ENCODE data around the gene UTS2.

The UTS2 gene

DNA sequence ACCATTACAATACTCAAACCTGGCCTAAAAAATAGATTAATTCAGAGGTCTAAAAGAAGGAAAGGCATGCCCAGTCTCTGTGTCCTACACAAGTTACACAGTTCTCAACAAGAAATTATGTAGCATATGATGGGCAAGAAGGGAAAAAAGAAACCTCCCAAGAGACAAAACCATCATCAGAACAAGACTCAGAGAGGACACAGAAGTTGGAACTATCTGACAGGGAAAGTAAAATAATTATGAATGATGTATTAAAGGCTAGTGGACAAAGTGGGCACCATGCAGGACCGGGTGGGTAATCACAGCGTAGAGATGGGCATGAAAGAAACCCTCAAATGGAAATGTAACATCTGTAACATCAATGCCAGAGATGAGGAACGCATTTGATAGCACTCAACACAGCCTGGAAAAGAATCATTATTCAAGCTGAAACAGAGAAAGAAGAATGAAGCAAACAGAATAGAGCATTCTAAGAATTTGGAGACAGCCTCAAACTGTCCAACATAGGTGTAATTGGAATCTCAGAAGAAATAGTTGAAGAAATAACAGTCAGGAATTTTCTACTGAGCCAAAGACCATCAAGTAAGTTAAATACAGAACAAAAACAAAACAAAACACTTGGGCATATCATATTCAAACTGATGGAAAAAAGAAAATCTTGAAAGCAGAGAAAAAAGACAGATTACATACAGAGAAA lies 39.0 kb downstream of the UTS2 start:
- Histone ChIP-seq H3K4me3 (ENCODE audit: low read length in 2 of 2) (no peak overlapping the region), H3K27ac (ENCODE audit: low read length) (no peak overlapping the region), H3K9me3 (ENCODE audit: control insufficient read depth in 2 of 2, low read length in 2 of 2) (peaks cover 0 to 6% of the 10 kb centered on the region in 2 donors), H3K9ac (ENCODE audit: low read length in 2 of 2) (no peak overlapping the region), H3K36me3 (ENCODE audit: control insufficient read depth in 2 of 2, insufficient read depth in 2 of 2, low read length in 2 of 2) (peaks cover 49 to 56% of the 10 kb centered on the region in 2 donors), H3K27me3 (ENCODE audit: control insufficient read depth in 1 of 2, insufficient read depth in 2 of 2, low read length in 2 of 2) (no peaks in the 10 kb centered on the region), H3K4me1 (ENCODE audit: control insufficient read depth, insufficient read depth, low read length) (no peaks in the 10 kb centered on the region)

DNA sequence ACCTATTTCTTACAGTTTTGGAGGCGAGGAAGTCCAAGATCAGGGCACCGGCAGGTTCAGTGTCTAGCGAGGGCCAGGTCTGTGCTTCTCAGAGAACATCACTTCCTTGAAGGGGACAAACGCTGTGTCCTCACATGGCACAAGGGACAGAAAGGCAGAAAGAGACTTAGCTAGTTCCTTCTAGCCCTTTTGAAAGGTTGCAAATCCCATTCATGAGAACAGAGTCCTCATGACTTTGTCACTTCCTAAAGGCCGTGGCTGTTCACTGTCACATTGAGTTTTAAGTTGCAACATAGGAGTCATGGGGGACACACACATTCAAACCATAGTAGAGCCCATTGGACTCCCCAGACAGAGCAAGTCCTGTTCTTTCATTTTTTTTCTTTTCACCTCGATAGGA lies 41.4 kb downstream of the UTS2 start:
- peaks cover 0 to 6% of the 10 kb centered on the region in 2 donors for H3K9me3 ChIP-seq (ENCODE audit: control insufficient read depth in 2 of 2, low read length in 2 of 2)
- no peak overlapping the region for H3K27ac ChIP-seq (ENCODE audit: low read length)
- no peaks in the 10 kb centered on the region for H3K27me3 ChIP-seq (ENCODE audit: control insufficient read depth in 1 of 2, insufficient read depth in 2 of 2, low read length in 2 of 2)
- H3K9ac ChIP-seq (ENCODE audit: low read length in 2 of 2) = no peak overlapping the region
- H3K4me3 ChIP-seq (ENCODE audit: low read length in 2 of 2) = no peak overlapping the region
- peaks cover 54 to 55% of the 10 kb centered on the region in 2 donors for H3K36me3 ChIP-seq (ENCODE audit: control insufficient read depth in 2 of 2, insufficient read depth in 2 of 2, low read length in 2 of 2)
- no peaks in the 10 kb centered on the region for H3K4me1 ChIP-seq (ENCODE audit: control insufficient read depth, insufficient read depth, low read length)

DNA sequence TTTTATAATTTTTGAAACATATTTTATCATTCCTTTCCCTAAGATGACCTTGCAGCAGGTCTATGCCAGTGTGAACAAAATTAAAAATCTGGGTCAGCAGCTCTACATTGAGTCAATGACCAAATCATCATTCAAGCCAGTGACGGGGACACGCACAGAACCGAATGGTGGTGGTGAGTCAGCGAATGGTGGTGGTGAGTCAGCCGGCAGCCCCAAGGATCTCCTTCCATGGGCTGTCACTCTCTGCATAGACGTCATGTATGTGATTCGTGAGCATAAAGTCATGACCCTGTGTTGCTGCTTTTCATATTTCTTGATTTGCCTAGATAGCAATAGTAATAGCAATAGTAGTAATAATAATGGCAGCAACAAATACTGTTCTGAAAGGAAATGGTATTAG lies 42.5 kb downstream of the UTS2 start:
- Histone ChIP-seq H3K9me3 (ENCODE audit: control insufficient read depth in 2 of 2, low read length in 2 of 2) (peaks cover 0 to 6% of the 10 kb centered on the region in 2 donors), H3K27ac (ENCODE audit: low read length) (no peak overlapping the region), H3K27me3 (ENCODE audit: control insufficient read depth in 1 of 2, insufficient read depth in 2 of 2, low read length in 2 of 2) (no peaks in the 10 kb centered on the region), H3K4me3 (ENCODE audit: low read length in 2 of 2) (no peak overlapping the region), H3K36me3 (ENCODE audit: control insufficient read depth in 2 of 2, insufficient read depth in 2 of 2, low read length in 2 of 2) (peaks cover 62 to 64% of the 10 kb centered on the region in 2 donors), H3K4me1 (ENCODE audit: control insufficient read depth, insufficient read depth, low read length) (no peaks in the 10 kb centered on the region), H3K9ac (ENCODE audit: low read length in 2 of 2) (no peak overlapping the region)

DNA sequence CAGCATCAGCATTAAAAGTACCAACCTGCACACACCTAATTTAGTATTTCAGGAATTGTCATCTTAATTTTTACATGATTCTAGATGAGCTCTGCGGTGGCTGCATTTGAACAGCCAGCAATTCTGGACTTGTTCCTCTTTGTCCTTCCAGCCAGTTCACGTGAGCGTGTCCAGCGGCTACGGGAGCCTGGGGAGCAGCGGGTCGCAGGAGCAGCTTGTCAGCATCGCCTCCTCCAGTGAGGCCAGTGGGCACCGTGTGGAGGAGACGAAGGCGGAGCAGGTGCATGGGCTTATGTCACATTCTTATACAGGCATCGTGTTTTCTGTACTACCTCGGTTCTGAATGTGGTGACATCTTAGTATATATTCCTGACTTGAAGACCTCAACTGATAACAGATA lies 43.1 kb downstream of the UTS2 start:
- no peaks in the 10 kb centered on the region for H3K27me3 ChIP-seq (ENCODE audit: control insufficient read depth in 1 of 2, insufficient read depth in 2 of 2, low read length in 2 of 2)
- H3K4me3 ChIP-seq (ENCODE audit: low read length in 2 of 2) = no peak overlapping the region
- no peak overlapping the region for H3K9ac ChIP-seq (ENCODE audit: low read length in 2 of 2)
- H3K27ac ChIP-seq (ENCODE audit: low read length) = no peak overlapping the region
- H3K36me3 ChIP-seq (ENCODE audit: control insufficient read depth in 2 of 2, insufficient read depth in 2 of 2, low read length in 2 of 2) = peaks cover 67 to 69% of the 10 kb centered on the region in 2 donors
- H3K4me1 ChIP-seq (ENCODE audit: control insufficient read depth, insufficient read depth, low read length) = no peaks in the 10 kb centered on the region
- peaks cover 0 to 6% of the 10 kb centered on the region in 2 donors for H3K9me3 ChIP-seq (ENCODE audit: control insufficient read depth in 2 of 2, low read length in 2 of 2)

DNA sequence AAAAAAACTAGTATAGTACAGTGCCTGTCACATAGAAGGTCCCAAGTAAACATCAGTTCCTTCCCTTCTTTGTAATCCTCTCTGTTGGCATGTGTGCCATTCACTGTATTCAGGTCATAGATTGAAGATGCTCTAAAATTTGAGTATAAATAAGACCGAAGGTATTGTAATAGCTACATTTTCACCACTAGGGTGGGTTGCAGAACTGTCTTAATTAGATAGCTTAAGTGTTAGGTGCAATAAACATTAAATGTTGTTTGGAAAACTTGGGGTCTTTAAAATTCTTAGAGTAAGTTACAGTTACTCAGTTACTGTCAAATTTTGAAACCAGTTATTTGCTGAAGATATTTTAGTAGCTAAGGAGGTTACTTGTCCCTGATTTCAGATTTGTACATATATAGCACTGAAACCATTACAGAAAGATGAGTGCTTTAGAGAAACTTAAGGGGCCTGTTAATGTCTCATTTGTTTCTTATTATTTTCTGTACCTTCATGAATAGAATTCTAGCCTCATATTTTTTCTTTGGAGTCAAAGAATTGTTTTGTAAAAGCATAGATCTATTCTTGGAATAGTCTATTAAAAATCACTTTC lies 44.5 kb downstream of the UTS2 start:
- Histone ChIP-seq H3K9ac (ENCODE audit: low read length in 2 of 2) (no peak overlapping the region), H3K9me3 (ENCODE audit: control insufficient read depth in 2 of 2, low read length in 2 of 2) (peaks cover 0 to 2% of the 10 kb centered on the region in 2 donors), H3K4me3 (ENCODE audit: low read length in 2 of 2) (no peak overlapping the region), H3K4me1 (ENCODE audit: control insufficient read depth, insufficient read depth, low read length) (no peaks in the 10 kb centered on the region), H3K36me3 (ENCODE audit: control insufficient read depth in 2 of 2, insufficient read depth in 2 of 2, low read length in 2 of 2) (peaks cover 60 to 71% of the 10 kb centered on the region in 2 donors), H3K27me3 (ENCODE audit: control insufficient read depth in 1 of 2, insufficient read depth in 2 of 2, low read length in 2 of 2) (no peaks in the 10 kb centered on the region), H3K27ac (ENCODE audit: low read length) (no peak overlapping the region)

DNA sequence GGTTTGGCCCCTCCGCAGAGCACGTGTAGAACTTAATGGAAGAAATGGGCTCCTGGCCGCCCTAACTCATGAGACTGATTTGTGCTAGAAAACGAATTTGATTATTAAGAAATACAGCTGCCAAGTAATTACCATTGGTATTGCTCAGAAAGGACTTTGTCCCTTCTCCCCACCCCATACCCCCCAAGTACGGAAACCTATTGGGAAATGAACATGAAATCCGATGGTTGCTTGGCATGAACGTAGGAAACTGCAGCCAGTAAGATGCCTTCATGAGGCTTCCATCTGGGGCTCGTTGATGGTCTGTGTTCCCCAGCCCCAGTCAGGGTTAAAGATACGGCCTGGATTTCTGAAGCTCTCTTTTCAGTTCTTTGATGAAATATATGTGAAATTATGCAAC lies 47.4 kb downstream of the UTS2 start:
- no peak overlapping the region for H3K4me3 ChIP-seq (ENCODE audit: low read length in 2 of 2)
- H3K4me1 ChIP-seq (ENCODE audit: control insufficient read depth, insufficient read depth, low read length) = no peaks in the 10 kb centered on the region
- no peak overlapping the region for H3K9ac ChIP-seq (ENCODE audit: low read length in 2 of 2)
- no peaks in the 10 kb centered on the region for H3K9me3 ChIP-seq (ENCODE audit: control insufficient read depth in 2 of 2, low read length in 2 of 2)
- H3K27ac ChIP-seq (ENCODE audit: low read length) = no peak overlapping the region
- no peaks in the 10 kb centered on the region for H3K27me3 ChIP-seq (ENCODE audit: control insufficient read depth in 1 of 2, insufficient read depth in 2 of 2, low read length in 2 of 2)
- H3K36me3 ChIP-seq (ENCODE audit: control insufficient read depth in 2 of 2, insufficient read depth in 2 of 2, low read length in 2 of 2) = peaks cover 54 to 64% of the 10 kb centered on the region in 2 donors
